ENCODE data around the gene TTC9B.

Gene TTC9B

DNA sequence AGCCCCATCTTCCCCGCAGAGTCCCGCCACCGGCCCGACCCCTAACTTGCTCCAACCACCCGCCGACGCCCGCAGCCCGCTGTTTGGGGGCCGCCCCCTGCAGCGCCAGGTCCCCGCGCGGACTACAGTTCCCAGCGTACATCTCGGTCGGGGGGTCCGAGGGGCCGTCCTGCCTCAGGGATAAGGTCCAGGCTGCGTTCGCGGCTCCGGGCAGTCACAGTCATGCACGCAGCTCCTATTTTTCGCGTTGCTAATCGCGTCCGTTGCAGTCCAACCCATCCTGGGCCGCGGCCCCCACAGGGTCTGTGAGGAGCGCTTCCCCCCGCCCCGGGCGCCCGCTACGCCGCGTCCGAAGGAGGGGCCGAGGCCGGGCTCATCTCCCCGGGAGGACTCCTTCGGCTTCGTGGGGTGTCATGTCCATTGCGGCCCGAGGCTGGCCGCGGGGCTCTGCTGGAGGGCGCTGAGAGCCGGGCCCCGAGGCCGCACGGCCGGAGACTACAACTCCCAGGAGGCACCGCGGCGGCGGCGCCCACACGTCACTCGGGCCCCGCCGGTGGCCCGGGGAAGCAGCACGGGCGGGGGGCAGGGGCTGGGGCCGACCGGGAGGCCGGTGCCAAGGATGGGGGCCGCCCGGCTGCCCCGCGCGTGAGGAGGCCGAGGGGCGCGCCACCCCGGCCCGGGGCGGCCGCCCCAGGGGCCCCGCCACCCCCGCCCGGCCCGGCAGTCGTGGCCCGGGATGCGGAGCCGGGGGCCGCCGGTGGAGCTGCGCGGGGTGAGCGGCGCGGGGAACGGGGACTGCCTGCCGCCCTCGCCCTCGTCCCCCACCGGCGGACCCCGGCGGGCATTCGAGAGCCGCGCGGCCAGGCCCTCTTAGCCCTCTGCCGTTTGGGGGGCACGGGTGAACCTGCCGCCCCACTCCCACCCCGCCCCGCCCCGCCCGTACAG is 27.0 kb downstream of the TTC9B start, which contains the start of gene MAP3K10:
MAP3K10 (plus strand) TSS at position 536 of the 945 bp plus-strand sequence. CDS start 606 bp downstream, outside the sequence.
- Histone ChIP-seq H3K4me3 (ENCODE audit: low read depth, low read length) (peak within 1 kb of the TSS; percentile 90), H3K9ac (ENCODE audit: low read length) (peak within 1 kb of the TSS; percentile 76), H3K14ac (ENCODE audit: low read length) (peak within 1 kb of the TSS; percentile 96), H2AFZ (ENCODE audit: insufficient read depth, low read length, poor library complexity) (peak within 1 kb of the TSS; percentile 99), H3K27me3 (ENCODE audit: insufficient read depth, low read length) (no peaks in the 10 kb centered on the region), H3K4me1 (ENCODE audit: control insufficient read depth in 1 of 2, insufficient read depth in 2 of 2, low read length in 2 of 2) (peaks cover 0 to 5% of the 10 kb centered on the region in 2 experiments), H3K79me2 (ENCODE audit: control insufficient read depth, insufficient read depth, low read length, poor library complexity) (peaks cover 3% of the 10 kb centered on the region), H3K36me3 (ENCODE audit: control insufficient read depth in 1 of 2, insufficient read depth in 2 of 2, low read length in 2 of 2) (no peaks in the 10 kb centered on the region), H3K4ac (ENCODE audit: low read depth, low read length) (peak within 1 kb of the TSS; percentile 34), H3K9me3 (ENCODE audit: insufficient read depth, low read depth, low read length) (no peaks in the 10 kb centered on the region), H3K4me2 (ENCODE audit: low read length) (peak within 1 kb of the TSS; percentile 89), H3K18ac (ENCODE audit: low read length) (peak within 1 kb of the TSS; percentile 89), H4K91ac (ENCODE audit: low read depth, low read length) (peak within 1 kb of the TSS; percentile 58), H4K12ac (ENCODE audit: low read depth, low read length) (peak within 1 kb of the TSS; percentile 34), H2AK5ac (ENCODE audit: low read length) (no peak within 1 kb of the TSS), H2BK5ac (ENCODE audit: low read depth, low read length, poor library complexity) (peak within 1 kb of the TSS; percentile 78), H3K27ac (ENCODE audit: low read depth, low read length) (no peak within 1 kb of the TSS), H2BK120ac (ENCODE audit: insufficient read depth, low read length, poor library complexity) (peak within 1 kb of the TSS; percentile 74), H3K79me1 (ENCODE audit: low read length) (peaks cover 4% of the 10 kb centered on the region), H3K23ac (ENCODE audit: low read length) (no peak within 1 kb of the TSS), H4K8ac (ENCODE audit: low read depth, low read length) (peak within 1 kb of the TSS; percentile 89), H2BK12ac (ENCODE audit: low read length) (peak within 1 kb of the TSS; percentile 8)
- no CpG with 5 or more reads among the region's 116 CpGs for WGBS (ENCODE audit: extremely low coverage, insufficient coverage, insufficient read length)
- peak; percentile 54 to 72 for DNase-seq

DNA sequence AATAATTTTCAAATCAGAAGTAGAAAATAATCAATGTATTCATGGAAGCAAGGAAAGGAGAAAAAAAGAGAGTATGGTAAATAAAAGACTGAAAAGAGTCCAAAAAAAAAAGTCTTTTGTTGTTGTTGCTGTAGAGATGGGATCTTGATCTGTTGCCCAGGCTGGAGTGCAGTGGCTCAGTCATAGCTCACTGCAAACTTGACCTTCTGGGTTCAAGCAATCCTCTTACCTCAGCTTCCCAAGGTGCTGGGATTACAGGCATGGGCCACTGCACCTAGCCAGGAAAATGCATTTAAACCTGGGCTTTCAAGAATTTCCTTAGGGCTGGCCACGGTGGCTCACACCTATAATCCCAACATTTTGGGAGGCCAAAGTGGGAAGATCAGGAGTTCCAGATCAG is 33.9 kb downstream of the TTC9B start:
- Histone ChIP-seq H4K91ac (ENCODE audit: low read depth, low read length) (no peak overlapping the region), H3K79me2 (ENCODE audit: control insufficient read depth, insufficient read depth, low read length, poor library complexity) (no peaks in the 10 kb centered on the region), H3K36me3 (ENCODE audit: control insufficient read depth in 1 of 2, insufficient read depth in 2 of 2, low read length in 2 of 2) (no peaks in the 10 kb centered on the region), H3K9ac (ENCODE audit: low read length) (no peak overlapping the region), H3K18ac (ENCODE audit: low read length) (no peak overlapping the region), H3K23ac (ENCODE audit: low read length) (no peak overlapping the region), H3K9me3 (ENCODE audit: insufficient read depth, low read depth, low read length) (no peaks in the 10 kb centered on the region), H2BK5ac (ENCODE audit: low read depth, low read length, poor library complexity) (no peak overlapping the region), H3K27me3 (ENCODE audit: insufficient read depth, low read length) (no peaks in the 10 kb centered on the region), H3K27ac (ENCODE audit: low read depth, low read length) (no peak overlapping the region), H3K14ac (ENCODE audit: low read length) (no peak overlapping the region), H2BK120ac (ENCODE audit: insufficient read depth, low read length, poor library complexity) (no peak overlapping the region), H3K4ac (ENCODE audit: low read depth, low read length) (no peak overlapping the region), H2BK12ac (ENCODE audit: low read length) (no peak overlapping the region), H3K4me1 (ENCODE audit: control insufficient read depth in 1 of 2, insufficient read depth in 2 of 2, low read length in 2 of 2) (no peaks in the 10 kb centered on the region), H2AK5ac (ENCODE audit: low read length) (no peak overlapping the region), H4K12ac (ENCODE audit: low read depth, low read length) (no peak overlapping the region), H3K4me3 (ENCODE audit: low read depth, low read length) (no peak overlapping the region), H3K4me2 (ENCODE audit: low read length) (no peak overlapping the region), H2AFZ (ENCODE audit: insufficient read depth, low read length, poor library complexity) (no peak overlapping the region), H4K8ac (ENCODE audit: low read depth, low read length) (no peak overlapping the region), H3K79me1 (ENCODE audit: low read length) (no peaks in the 10 kb centered on the region)
- no peak for DNase-seq
- WGBS (ENCODE audit: extremely low coverage, insufficient coverage, insufficient read length) = no CpG with 5 or more reads among the region's 1 CpG

DNA sequence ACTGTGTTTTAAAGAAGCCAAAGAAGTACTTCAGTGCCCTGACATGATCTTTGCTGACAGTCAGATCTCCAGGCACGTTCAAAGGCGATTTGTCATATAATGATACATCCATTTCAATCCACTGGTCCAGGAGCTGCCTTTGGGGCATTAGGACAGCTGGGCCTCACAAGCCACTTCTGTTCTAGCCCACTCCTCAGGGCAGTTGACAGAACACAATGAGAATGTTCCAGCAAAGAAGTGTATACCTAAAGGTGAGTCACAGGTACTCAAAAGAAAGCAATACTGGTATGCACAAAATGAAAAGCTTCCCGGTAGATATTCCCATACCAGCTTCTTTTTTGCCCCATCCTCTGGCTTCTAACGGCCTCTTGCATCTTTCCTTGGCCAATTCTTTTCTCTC is 39.4 kb downstream of the TTC9B start:
- peak; percentile 96 for DNase-seq
- H3K79me2 ChIP-seq (ENCODE audit: control insufficient read depth, insufficient read depth, low read length, poor library complexity) = no peaks in the 10 kb centered on the region
- no peak overlapping the region for H4K8ac ChIP-seq (ENCODE audit: low read depth, low read length)
- H4K91ac ChIP-seq (ENCODE audit: low read depth, low read length) = no peak overlapping the region
- no peaks in the 10 kb centered on the region for H3K9me3 ChIP-seq (ENCODE audit: insufficient read depth, low read depth, low read length)
- no peak overlapping the region for H3K4me2 ChIP-seq (ENCODE audit: low read length)
- no peaks in the 10 kb centered on the region for H3K27me3 ChIP-seq (ENCODE audit: insufficient read depth, low read length)
- H3K9ac ChIP-seq (ENCODE audit: low read length) = no peak overlapping the region
- H3K27ac ChIP-seq (ENCODE audit: low read depth, low read length) = no peak overlapping the region
- no CpG with 5 or more reads among the region's 4 CpGs for WGBS (ENCODE audit: extremely low coverage, insufficient coverage, insufficient read length)
- H2BK120ac ChIP-seq (ENCODE audit: insufficient read depth, low read length, poor library complexity) = no peak overlapping the region
- no peaks in the 10 kb centered on the region for H3K79me1 ChIP-seq (ENCODE audit: low read length)
- H2AK5ac ChIP-seq (ENCODE audit: low read length) = no peak overlapping the region
- no peak overlapping the region for H3K4ac ChIP-seq (ENCODE audit: low read depth, low read length)
- no peak overlapping the region for H3K14ac ChIP-seq (ENCODE audit: low read length)
- H3K23ac ChIP-seq (ENCODE audit: low read length) = no peak overlapping the region
- no peak overlapping the region for H2AFZ ChIP-seq (ENCODE audit: insufficient read depth, low read length, poor library complexity)
- H3K18ac ChIP-seq (ENCODE audit: low read length) = no peak overlapping the region
- no peak overlapping the region for H2BK12ac ChIP-seq (ENCODE audit: low read length)
- no peak overlapping the region for H3K4me3 ChIP-seq (ENCODE audit: low read depth, low read length)
- H2BK5ac ChIP-seq (ENCODE audit: low read depth, low read length, poor library complexity) = no peak overlapping the region
- H3K4me1 ChIP-seq (ENCODE audit: control insufficient read depth in 1 of 2, insufficient read depth in 2 of 2, low read length in 2 of 2) = no peaks in the 10 kb centered on the region
- no peak overlapping the region for H4K12ac ChIP-seq (ENCODE audit: low read depth, low read length)
- no peaks in the 10 kb centered on the region for H3K36me3 ChIP-seq (ENCODE audit: control insufficient read depth in 1 of 2, insufficient read depth in 2 of 2, low read length in 2 of 2)

GRCh38 chr19:40177286-40178070 is 40.7 kb downstream of the TTC9B start:
- H3K9me3 ChIP-seq (ENCODE audit: insufficient read depth, low read depth, low read length) = peaks cover 2% of the 10 kb centered on the region
- no peaks in the 10 kb centered on the region for H3K79me2 ChIP-seq (ENCODE audit: control insufficient read depth, insufficient read depth, low read length, poor library complexity)
- no peak overlapping the region for H2AK5ac ChIP-seq (ENCODE audit: low read length)
- H3K23ac ChIP-seq (ENCODE audit: low read length) = no peak overlapping the region
- DNase-seq = peak; percentile 63 to 79
- no CpG with 5 or more reads among the region's 5 CpGs for WGBS (ENCODE audit: extremely low coverage, insufficient coverage, insufficient read length)
- no peak overlapping the region for H3K4ac ChIP-seq (ENCODE audit: low read depth, low read length)
- H3K4me3 ChIP-seq (ENCODE audit: low read depth, low read length) = no peak overlapping the region
- no peak overlapping the region for H2BK12ac ChIP-seq (ENCODE audit: low read length)
- no peak overlapping the region for H4K91ac ChIP-seq (ENCODE audit: low read depth, low read length)
- no peak overlapping the region for H2BK5ac ChIP-seq (ENCODE audit: low read depth, low read length, poor library complexity)
- H3K4me2 ChIP-seq (ENCODE audit: low read length) = no peak overlapping the region
- no peak overlapping the region for H3K14ac ChIP-seq (ENCODE audit: low read length)
- H2AFZ ChIP-seq (ENCODE audit: insufficient read depth, low read length, poor library complexity) = no peak overlapping the region
- H3K36me3 ChIP-seq (ENCODE audit: control insufficient read depth in 1 of 2, insufficient read depth in 2 of 2, low read length in 2 of 2) = no peaks in the 10 kb centered on the region
- H2BK120ac ChIP-seq (ENCODE audit: insufficient read depth, low read length, poor library complexity) = no peak overlapping the region
- H3K9ac ChIP-seq (ENCODE audit: low read length) = no peak overlapping the region
- no peaks in the 10 kb centered on the region for H3K27me3 ChIP-seq (ENCODE audit: insufficient read depth, low read length)
- no peak overlapping the region for H3K18ac ChIP-seq (ENCODE audit: low read length)
- no peak overlapping the region for H4K12ac ChIP-seq (ENCODE audit: low read depth, low read length)
- no peaks in the 10 kb centered on the region for H3K4me1 ChIP-seq (ENCODE audit: control insufficient read depth in 1 of 2, insufficient read depth in 2 of 2, low read length in 2 of 2)
- H3K79me1 ChIP-seq (ENCODE audit: low read length) = no peaks in the 10 kb centered on the region
- no peak overlapping the region for H3K27ac ChIP-seq (ENCODE audit: low read depth, low read length)
- no peak overlapping the region for H4K8ac ChIP-seq (ENCODE audit: low read depth, low read length)
